PC-9 (cell line): Measurements from ENCODE around the gene STRN4.

Experiments
- CTCF ChIP-seq: fragments of 200-600 bp; sonication (generic); conservative IDR thresholded peaks from 2 replicates; pipeline ENCODE4 v1.6.1; 2017; ENCODE audit warnings: mixed run types, antibody characterized with exemption, mild to moderate bottlenecking, moderate library complexity
- EZH2 ChIP-seq: fragments of 200-600 bp; sonication (generic); IDR thresholded peaks from 2 replicates; pipeline ENCODE4 v1.8.0; 2017; ENCODE audit warnings: antibody characterized with exemption, low read depth

- TF ChIP-seq CTCF (no peak), EZH2 (no peak)
Measured at GRCh38 chr19:46718934-46719622, 27.2 kb downstream of the STRN4 start.
